PC-3 (cell line): ENCODE measurements around the gene BTD. TPM values are rescaled to one million over a fixed set of nuclear protein-coding genes. Genes with fewer than 3 reads are reported as not detected.
A peak's percentile ranks its signal among the peaks of the same experiment; 100 is the strongest.

ENCODE experiments used
- ATAC-seq: fragments of 200-7000 bp; cut with Tn5 transposase; 2 replicates; pipeline ENCODE4 v1.9.1; 2020; ENCODE audit warnings: mild to moderate bottlenecking, moderate library complexity
- BruUV-seq: library from RNA; stranded (reverse); fragments of 400-500 nt; replicated peaks from 2 replicates; lab custom pipeline; 2021; lab: Mats Ljungman, UMichigan
- CTCF ChIA-PET: fragments of 300-600 bp; sonication (Branson Sonifier 250); formaldehyde crosslinking; loops from one replicate; lab custom pipeline; 2022; ENCODE audit warnings: antibody characterized with exemption; lab: Charles Lee
- POLR2A ChIA-PET: fragments of 300-600 bp; sonication (Branson Sonifier 250); formaldehyde crosslinking; loops from one replicate; lab custom pipeline; 2022; ENCODE audit warnings: antibody characterized with exemption; ENCODE audit not compliant: unreplicated experiment; lab: Charles Lee
- DNase-seq: peaks from one replicate; pipeline ENCODE4 v3.0.0-alpha.2; 2015
- H2AFZ ChIP-seq: fragments of 300-600 bp; sonication (generic); 2 replicates; pipeline ENCODE4 v1.6.0; 2016; ENCODE audit warnings: antibody characterized with exemption, low read length
- H3F3A ChIP-seq: fragments of 300-600 bp; sonication (generic); one replicate; pipeline ENCODE4 v1.6.0; 2017; ENCODE audit warnings: antibody characterized with exemption, low read length, control low read depth, mild to moderate bottlenecking; ENCODE audit not compliant: unreplicated experiment
- H3K27ac ChIP-seq: fragments of 300-600 bp; sonication (generic); 2 replicates; pipeline ENCODE4 v1.5.1; 2016; ENCODE audit warnings: mild to moderate bottlenecking, low read length
- H3K27me3 ChIP-seq: fragments of 300-600 bp; sonication (generic); 2 replicates; pipeline ENCODE4 v1.6.1; 2016; ENCODE audit warnings: low read length, mixed read lengths
- H3K36me3 ChIP-seq: fragments of 300-600 bp; sonication (generic); 2 replicates; pipeline ENCODE4 v1.6.1; 2016; ENCODE audit warnings: low read depth, mixed run types, low read length, mixed read lengths
- H3K4me1 ChIP-seq: fragments of 300-600 bp; sonication (generic); 2 replicates; pipeline ENCODE4 v1.5.1; 2016; ENCODE audit warnings: low read length; ENCODE audit not compliant: insufficient read depth
- H3K4me2 ChIP-seq: fragments of 300-600 bp; sonication (generic); 2 replicates; pipeline ENCODE4 v1.6.0; 2016; ENCODE audit warnings: low read length
- H3K4me3 ChIP-seq: fragments of 300-600 bp; sonication (generic); 2 replicates; pipeline ENCODE4 v1.5.1; 2016; ENCODE audit warnings: mild to moderate bottlenecking, low read length, mixed read lengths
- H3K79me2 ChIP-seq: fragments of 300-600 bp; sonication (generic); 2 replicates; pipeline ENCODE4 v1.6.1; 2017; ENCODE audit warnings: low read length, mixed read lengths
- H3K9ac ChIP-seq: fragments of 300-600 bp; sonication (generic); 2 replicates; pipeline ENCODE4 v1.6.0; 2016; ENCODE audit warnings: mild to moderate bottlenecking, low read length
- H3K9me2 ChIP-seq: fragments of 300-600 bp; sonication (generic); replicated peaks from 2 replicates; pipeline ENCODE4 v1.6.1; 2016; ENCODE audit warnings: mixed run types, low read length, mixed read lengths
- H3K9me3 ChIP-seq: fragments of 300-600 bp; sonication (generic); 2 replicates; pipeline ENCODE4 v1.6.1; 2016; ENCODE audit warnings: low read length, mixed read lengths
- H4K20me1 ChIP-seq: fragments of 300-600 bp; sonication (generic); 2 replicates; pipeline ENCODE4 v1.6.1; 2016; ENCODE audit warnings: low read length, mixed read lengths
- EZH2 ChIP-seq: fragments of 300-600 bp; sonication (generic); IDR thresholded peaks from one replicate; pipeline ENCODE4 v1.6.1; 2017; ENCODE audit warnings: antibody characterized with exemption, mild to moderate bottlenecking, low read length; ENCODE audit not compliant: unreplicated experiment
- EZH2phosphoT487 ChIP-seq: fragments of 300-600 bp; sonication (generic); IDR thresholded peaks from 2 replicates; pipeline ENCODE4 v1.6.1; 2018; ENCODE audit warnings: mild to moderate bottlenecking, antibody characterized with exemption, low read length, borderline replicate concordance
- intact Hi-C: fragments of 100-400 bp; cut with micrococcal nuclease; formaldehyde crosslinking; loops from 2 replicates; pipeline ENCODE4 v1.9.0; 2023
- total RNA-seq: library from RNA; depleted of rRNA; stranded (reverse); fragments of >200 nt; gene quantifications from 2 replicates; pipeline ENCODE4 v1.2.3, GENCODE V29; 2014
- TF ChIP-seq, protein P1 (sequence below): fragments of 300-600 bp; sonication (generic); conservative IDR thresholded peaks from 2 replicates; pipeline ENCODE4 v1.5.1; 2017; ENCODE audit warnings: antibody characterized with exemption, low read depth, mild to moderate bottlenecking, low read length

Gene BTD
- total RNA-seq, 1 experiment from 2014 or later: 11.7 TPM

DNA sequence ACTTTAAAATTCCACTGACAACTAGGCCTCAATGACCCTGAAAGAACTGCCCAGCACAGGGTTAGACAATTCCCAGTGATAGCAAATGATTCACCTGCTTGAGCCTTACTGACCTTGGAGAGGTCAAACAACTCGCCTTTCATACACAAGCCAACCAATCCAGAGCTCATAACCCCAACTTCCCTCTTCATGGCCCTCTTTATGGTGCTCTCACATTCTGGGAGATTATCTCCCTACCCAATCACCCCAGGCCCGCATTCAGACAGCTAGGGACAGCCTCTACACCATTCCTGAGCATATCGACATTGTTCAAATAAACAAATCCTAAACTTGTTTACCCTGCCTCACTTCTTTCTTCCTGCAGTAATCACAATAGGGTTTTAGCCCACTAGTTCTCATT is 47.8 kb upstream of the BTD start:
- Histone ChIP-seq H3K9me3 (no peaks in the 10 kb centered on the region), H4K20me1 (no peaks in the 10 kb centered on the region), H3K27me3 (no peaks in the 10 kb centered on the region), H3K79me2 (no peaks in the 10 kb centered on the region), H3F3A (no peaks in the 10 kb centered on the region), H3K4me1 (0 out of 2 replicates have a peak, but pooled peaks cover 3% of the 10 kb centered on the region), H3K27ac (no peak overlapping the region), H2AFZ (no peak overlapping the region), H3K4me2 (no peak overlapping the region), H3K9ac (no peak overlapping the region), H3K36me3 (no peaks in the 10 kb centered on the region), H3K9me2 (no peaks in the 10 kb centered on the region), H3K4me3 (no peak overlapping the region)
- TF ChIP-seq, protein P1, sequence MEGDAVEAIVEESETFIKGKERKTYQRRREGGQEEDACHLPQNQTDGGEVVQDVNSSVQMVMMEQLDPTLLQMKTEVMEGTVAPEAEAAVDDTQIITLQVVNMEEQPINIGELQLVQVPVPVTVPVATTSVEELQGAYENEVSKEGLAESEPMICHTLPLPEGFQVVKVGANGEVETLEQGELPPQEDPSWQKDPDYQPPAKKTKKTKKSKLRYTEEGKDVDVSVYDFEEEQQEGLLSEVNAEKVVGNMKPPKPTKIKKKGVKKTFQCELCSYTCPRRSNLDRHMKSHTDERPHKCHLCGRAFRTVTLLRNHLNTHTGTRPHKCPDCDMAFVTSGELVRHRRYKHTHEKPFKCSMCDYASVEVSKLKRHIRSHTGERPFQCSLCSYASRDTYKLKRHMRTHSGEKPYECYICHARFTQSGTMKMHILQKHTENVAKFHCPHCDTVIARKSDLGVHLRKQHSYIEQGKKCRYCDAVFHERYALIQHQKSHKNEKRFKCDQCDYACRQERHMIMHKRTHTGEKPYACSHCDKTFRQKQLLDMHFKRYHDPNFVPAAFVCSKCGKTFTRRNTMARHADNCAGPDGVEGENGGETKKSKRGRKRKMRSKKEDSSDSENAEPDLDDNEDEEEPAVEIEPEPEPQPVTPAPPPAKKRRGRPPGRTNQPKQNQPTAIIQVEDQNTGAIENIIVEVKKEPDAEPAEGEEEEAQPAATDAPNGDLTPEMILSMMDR: no peak
- TF ChIP-seq EZH2phosphoT487 (no peak), EZH2 (no peak)
- CTCF ChIA-PET: no interaction called here
- intact Hi-C loops: no loop called here
- ATAC-seq: no peak
- BruUV-seq: no TSS peak
- no peak for DNase-seq
- POLR2A ChIA-PET: no interaction called here

DNA sequence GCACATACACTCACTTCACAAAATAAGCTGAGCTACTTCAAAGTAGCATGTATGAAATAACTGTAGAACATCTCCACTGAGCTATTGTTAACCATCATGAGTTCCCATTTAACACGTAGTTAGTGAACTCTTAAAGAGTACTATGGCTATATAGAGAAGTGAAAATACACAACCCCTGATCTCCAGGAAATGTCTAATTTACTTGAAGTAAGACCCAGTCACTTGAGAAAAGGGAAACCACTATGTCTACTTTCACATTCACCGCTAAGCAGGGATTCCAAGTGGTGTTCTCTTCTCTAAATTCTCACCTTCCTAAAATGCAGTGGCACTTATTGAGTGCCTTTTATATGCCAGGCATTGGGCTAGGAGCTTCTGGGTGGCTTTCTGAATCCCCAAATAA is 45.0 kb upstream of the BTD start:
- H3K9me2 ChIP-seq: no peaks in the 10 kb centered on the region
- no peak for DNase-seq
- H3K79me2 ChIP-seq: no peaks in the 10 kb centered on the region
- TF ChIP-seq EZH2 (no peak), EZH2phosphoT487 (no peak)
- TF ChIP-seq, protein P1: no peak
- H2AFZ ChIP-seq: no peak overlapping the region
- ChIA-PET POLR2A (no interaction called here), CTCF (no interaction called here)
- no peak overlapping the region for H3K27ac ChIP-seq
- no peak overlapping the region for H3K4me2 ChIP-seq
- intact Hi-C loops: loop anchor here (5.0 kb wide), 1 partner anchor 289 kb away; no protein-coding TSS in a partner anchor
- no peaks in the 10 kb centered on the region for H4K20me1 ChIP-seq
- H3K36me3 ChIP-seq: 0 out of 2 replicates have a peak, but pooled peaks cover 2% of the 10 kb centered on the region
- H3K27me3 ChIP-seq: no peaks in the 10 kb centered on the region
- H3K4me1 ChIP-seq: 0 out of 2 replicates have a peak, but pooled peaks cover 3% of the 10 kb centered on the region
- no TSS peak for BruUV-seq
- H3F3A ChIP-seq: no peaks in the 10 kb centered on the region
- H3K4me3 ChIP-seq: no peak overlapping the region
- no peaks in the 10 kb centered on the region for H3K9me3 ChIP-seq
- no peak overlapping the region for H3K9ac ChIP-seq
- no peak for ATAC-seq

DNA sequence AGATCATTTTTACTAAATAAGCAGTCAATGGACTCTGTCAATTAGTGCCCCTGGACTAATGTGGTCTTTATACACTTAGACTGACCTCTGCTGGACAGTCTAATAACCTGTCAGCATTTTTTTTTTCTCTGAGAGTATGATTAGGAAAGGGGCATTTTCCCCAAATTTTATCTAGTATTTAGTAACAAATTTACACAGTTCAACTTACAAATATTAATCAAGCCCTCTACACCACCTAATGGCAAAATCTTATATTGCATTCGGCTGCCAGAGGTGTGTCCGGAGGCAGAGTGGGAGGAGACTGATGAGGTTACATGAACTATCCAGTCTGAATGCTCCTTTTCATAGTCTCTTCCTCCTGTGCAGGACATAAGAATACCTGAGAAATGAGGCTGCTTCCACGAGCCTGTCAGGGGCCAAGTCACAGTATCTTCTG is 44.0 kb upstream of the BTD start:
- Histone ChIP-seq H3K9ac (no peak overlapping the region), H3K27me3 (no peaks in the 10 kb centered on the region), H3K4me1 (0 out of 2 replicates have a peak, but pooled peaks cover 3% of the 10 kb centered on the region), H3K79me2 (no peaks in the 10 kb centered on the region), H3K9me3 (no peaks in the 10 kb centered on the region), H3K36me3 (peaks cover 6% of the 10 kb centered on the region), H3K4me2 (peak overlapping the region; percentile 32), H3K27ac (no peak overlapping the region), H4K20me1 (no peaks in the 10 kb centered on the region), H3F3A (no peaks in the 10 kb centered on the region), H3K4me3 (no peak overlapping the region), H2AFZ (peak overlapping the region; percentile 35; the same call in 1 of the 2 replicates), H3K9me2 (no peaks in the 10 kb centered on the region)
- intact Hi-C loops: loop anchor here (1.0 to 5.0 kb wide), 4 partner anchors 129 to 449 kb away; no protein-coding TSS in a partner anchor
- TF ChIP-seq EZH2 (no peak), EZH2phosphoT487 (no peak)
- TF ChIP-seq, protein P1: peak; percentile 80
- DNase-seq (peak; percentile 94), ATAC-seq (peak; percentile 100)
- BruUV-seq: no TSS peak
- POLR2A ChIA-PET: no interaction called here
- CTCF ChIA-PET: no interaction called here
